HEK293T (cell line): Measurements from ENCODE around the gene SETD1B.
"Not testable (repeated sequence)": the region's sequence is repeated elsewhere in the genome, so short reads cannot be mapped to it uniquely, and the experiment has no call there.

Experiments
- CTCF ChIA-PET: fragments of 350-600 bp; formaldehyde crosslinking; extraction: SDS; loops from one replicate; lab custom pipeline; 2021; ENCODE audit warnings: antibody characterized with exemption, inconsistent platforms; lab: Yijun Ruan, JAX
- POLR2A ChIA-PET: fragments of 350-600 bp; formaldehyde crosslinking; extraction: SDS; loops from one replicate; lab custom pipeline; 2020; ENCODE audit warnings: antibody characterized with exemption, inconsistent platforms; lab: Yijun Ruan, JAX
- DNase-seq: peaks from one replicate; pipeline ENCODE4 v3.0.0; 2012; ENCODE audit warnings: mixed read lengths; ENCODE audit errors: extremely low spot score
- ARNT ChIP-seq: fragments of 450-650 bp; IDR thresholded peaks from 2 replicates; pipeline ENCODE4 v1.6.1; 2017; ENCODE audit warnings: mild to moderate bottlenecking
- BHLHE40 ChIP-seq: fragments of 450-650 bp; IDR thresholded peaks from 2 replicates; pipeline ENCODE4 v1.6.1; 2016; ENCODE audit warnings: mild to moderate bottlenecking, moderate library complexity, borderline replicate concordance
- CTBP1 ChIP-seq: fragments of 450-650 bp; IDR thresholded peaks from 2 replicates; pipeline ENCODE4 v1.6.1; 2016; ENCODE audit warnings: borderline replicate concordance
- ELF4 ChIP-seq: fragments of 450-650 bp; IDR thresholded peaks from 2 replicates; pipeline ENCODE4 v1.6.1; 2017; ENCODE audit warnings: antibody characterized with exemption
- FOXA1 ChIP-seq: fragments of 450-650 bp; IDR thresholded peaks from 2 replicates; pipeline ENCODE4 v1.6.1; 2016; ENCODE audit warnings: mild to moderate bottlenecking
- FOXK2 ChIP-seq: fragments of 450-650 bp; IDR thresholded peaks from 2 replicates; pipeline ENCODE4 v1.6.1; 2016; ENCODE audit warnings: mild to moderate bottlenecking
- FOXM1 ChIP-seq: fragments of 450-650 bp; IDR thresholded peaks from 2 replicates; pipeline ENCODE4 v1.6.1; 2017; ENCODE audit warnings: mild to moderate bottlenecking, borderline replicate concordance
- HDGF ChIP-seq: fragments of 450-650 bp; IDR thresholded peaks from 2 replicates; pipeline ENCODE4 v1.6.1; 2017; ENCODE audit warnings: antibody characterized with exemption, borderline replicate concordance
- L3MBTL2 ChIP-seq: fragments of 450-650 bp; conservative IDR thresholded peaks from 2 replicates; pipeline ENCODE4 v1.6.1; 2016; ENCODE audit warnings: mild to moderate bottlenecking
- LEF1 ChIP-seq: fragments of 450-650 bp; IDR thresholded peaks from 2 replicates; pipeline ENCODE4 v1.6.1; 2017; ENCODE audit warnings: mild to moderate bottlenecking, borderline replicate concordance
- NFRKB ChIP-seq: fragments of 450-650 bp; IDR thresholded peaks from 2 replicates; pipeline ENCODE4 v1.6.1; 2016; ENCODE audit warnings: mild to moderate bottlenecking, moderate library complexity
- PKNOX1 ChIP-seq: fragments of 450-650 bp; IDR thresholded peaks from 2 replicates; pipeline ENCODE4 v1.6.1; 2016
- SP1 ChIP-seq: fragments of 450-650 bp; IDR thresholded peaks from 2 replicates; pipeline ENCODE4 v1.6.1; 2017
- SUZ12 ChIP-seq: fragments of 450-650 bp; IDR thresholded peaks from 2 replicates; pipeline ENCODE4 v1.6.1; 2016; ENCODE audit warnings: mild to moderate bottlenecking
- TARDBP ChIP-seq: fragments of 450-650 bp; IDR thresholded peaks from 2 replicates; pipeline ENCODE4 v1.6.1; 2016
- ZNF384 ChIP-seq: fragments of 450-650 bp; IDR thresholded peaks from 2 replicates; pipeline ENCODE4 v1.6.1; 2016

Gene SETD1B

DNA sequence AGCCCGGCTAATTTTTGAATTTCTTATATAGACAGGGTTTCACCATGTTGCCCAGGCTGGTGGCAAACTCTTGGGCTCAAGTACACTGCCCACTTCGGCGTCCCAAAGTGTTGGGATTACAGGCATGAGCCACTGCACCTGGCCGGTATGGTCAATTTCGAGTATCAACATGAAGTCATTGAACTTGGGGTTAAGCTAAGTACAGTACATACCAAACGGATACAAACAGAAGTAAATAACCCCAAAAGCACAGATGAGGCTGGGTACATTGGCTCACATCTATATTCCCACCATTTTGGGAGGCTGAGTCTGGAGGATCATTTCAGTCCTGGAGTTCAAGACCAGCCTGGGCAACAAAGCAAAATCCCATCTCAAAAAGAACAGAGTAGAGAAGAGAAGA is 71.8 kb downstream of the SETD1B start:
- CTCF ChIA-PET: interaction anchor here (0.8 kb wide), 1 partner anchor 63 kb away, joined by 3 read pairs; no protein-coding TSS in a partner anchor
- POLR2A ChIA-PET: interaction anchor here (1.8 kb wide), 1 partner anchor 13 kb away, joined by 4 read pairs; the partner anchor contains the start of gene PSMD9
- TF ChIP-seq NFRKB (no peak), HDGF (no peak), FOXA1 (no peak), SP1 (no peak), ARNT (no peak), TARDBP (no peak), FOXK2 (no peak), L3MBTL2 (no peak), BHLHE40 (no peak), ZNF384 (no peak), LEF1 (no peak), FOXM1 (no peak), SUZ12 (no peak), CTBP1 (no peak), PKNOX1 (no peak), ELF4 (no peak)
- DNase-seq: no peak

DNA sequence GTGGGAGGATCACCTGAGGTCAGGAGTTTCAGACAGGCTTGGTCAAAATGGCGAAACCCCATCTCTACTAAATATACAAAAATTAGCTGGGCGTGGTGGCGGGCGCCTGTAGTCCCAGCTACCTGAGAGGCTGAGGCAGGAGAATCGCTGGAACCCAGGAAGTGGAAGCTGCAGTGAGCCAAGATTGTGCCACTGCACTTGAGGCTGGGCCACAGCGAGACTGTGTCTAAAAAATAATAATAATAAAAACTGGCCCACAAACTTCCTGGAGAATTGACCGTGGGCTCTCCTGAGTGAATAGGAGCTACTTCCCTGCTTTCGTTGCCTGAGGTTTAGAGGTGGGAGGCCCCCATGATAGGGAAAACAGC is 72.3 kb downstream of the SETD1B start:
- ChIA-PET POLR2A (interaction anchor here (1.8 kb wide), 1 partner anchor 12 kb away, joined by 4 read pairs; the partner anchor contains the start of gene PSMD9), CTCF (interaction anchor here (0.8 kb wide), 1 partner anchor 64 kb away, joined by 3 read pairs; no protein-coding TSS in a partner anchor)
- DNase-seq: not testable (repeated sequence)
